NCI-H2107 (cell line): ENCODE results near the gene SLC6A20.

Source experiments
- DNase-seq: peaks from one replicate; lab custom pipeline; 2025; lab: John Stamatoyannopoulos, UW

SLC6A20 gene

GRCh38 chr3:45777746-45778386, 18.5 kb downstream of the SLC6A20 start:
- DNase-seq: no peak

DNA sequence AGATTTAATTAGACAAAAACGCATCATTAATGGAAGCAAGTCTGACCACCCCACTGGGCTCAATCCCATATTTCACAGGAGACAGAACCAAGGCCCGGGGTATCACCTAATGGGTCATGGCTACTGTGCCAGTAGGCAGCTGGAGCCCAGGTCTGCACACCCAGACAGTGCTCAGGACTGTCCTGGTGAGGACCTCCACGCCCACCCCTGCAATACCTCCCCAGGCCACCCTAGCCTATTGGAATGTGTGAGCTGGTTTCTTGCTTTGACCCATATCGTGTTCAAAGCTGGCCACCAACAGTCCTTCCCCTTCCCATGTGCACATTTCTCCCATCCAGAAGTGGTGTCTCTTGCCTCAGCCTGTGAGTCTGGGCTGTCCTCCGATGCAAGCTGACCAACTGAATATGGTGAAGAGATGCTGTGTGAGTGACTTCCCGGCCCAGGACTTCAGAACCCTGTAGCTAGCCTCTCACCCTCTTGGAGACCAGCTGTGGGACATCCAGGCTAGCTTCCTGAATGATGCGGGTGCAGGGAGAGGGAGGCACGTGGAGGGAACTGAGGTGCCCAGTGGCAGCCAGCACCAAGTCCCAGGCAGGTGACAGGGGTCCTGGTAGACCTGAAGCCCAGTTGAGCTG, 19.1 kb downstream of the SLC6A20 start:
- DNase-seq: no peak

GRCh38 chr3:45776611-45777010, 19.7 kb downstream of the SLC6A20 start:
- no peak for DNase-seq

GRCh38 chr3:45776301-45776595, 20.1 kb downstream of the SLC6A20 start:
- DNase-seq: no peak

DNA sequence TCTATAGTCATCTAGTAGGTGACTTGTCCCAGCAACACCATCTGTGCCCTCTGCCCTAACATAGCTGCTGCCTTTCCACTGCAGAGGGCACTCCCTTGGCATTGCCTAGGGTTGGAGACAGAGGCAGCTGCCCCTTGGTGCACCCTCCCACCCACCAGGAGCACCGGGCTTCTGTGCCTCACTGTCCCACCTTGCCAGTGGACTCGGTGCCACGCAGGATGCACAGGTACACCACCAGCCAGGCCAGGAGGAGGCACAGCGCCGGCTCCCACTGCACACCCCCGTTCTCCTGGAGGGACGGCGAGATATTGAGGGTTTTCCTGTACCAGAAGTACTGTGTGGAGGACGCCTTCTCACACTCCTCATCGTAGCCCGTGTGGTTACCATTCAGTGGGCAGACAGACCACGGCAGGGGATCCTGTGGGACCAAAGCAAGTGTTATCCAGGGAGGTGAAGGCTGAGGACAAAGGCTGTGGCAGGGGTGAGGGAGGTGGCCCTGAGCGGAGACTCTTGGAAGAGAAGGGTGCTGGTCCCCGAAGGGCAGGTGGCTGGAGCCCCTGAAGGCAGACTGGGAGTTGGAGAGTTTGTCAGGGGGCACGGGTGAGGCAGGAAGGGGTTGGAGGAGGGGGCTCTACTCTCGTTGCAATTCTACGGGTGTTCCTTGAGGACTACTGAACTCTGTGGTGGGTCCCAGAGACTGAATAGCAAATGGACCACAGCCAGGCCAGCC, 20.6 kb downstream of the SLC6A20 start:
- DNase-seq: no peak

- no peak for DNase-seq
Observed at GRCh38 chr3:45774581-45775521, 21.5 kb downstream of the SLC6A20 start.

DNA sequence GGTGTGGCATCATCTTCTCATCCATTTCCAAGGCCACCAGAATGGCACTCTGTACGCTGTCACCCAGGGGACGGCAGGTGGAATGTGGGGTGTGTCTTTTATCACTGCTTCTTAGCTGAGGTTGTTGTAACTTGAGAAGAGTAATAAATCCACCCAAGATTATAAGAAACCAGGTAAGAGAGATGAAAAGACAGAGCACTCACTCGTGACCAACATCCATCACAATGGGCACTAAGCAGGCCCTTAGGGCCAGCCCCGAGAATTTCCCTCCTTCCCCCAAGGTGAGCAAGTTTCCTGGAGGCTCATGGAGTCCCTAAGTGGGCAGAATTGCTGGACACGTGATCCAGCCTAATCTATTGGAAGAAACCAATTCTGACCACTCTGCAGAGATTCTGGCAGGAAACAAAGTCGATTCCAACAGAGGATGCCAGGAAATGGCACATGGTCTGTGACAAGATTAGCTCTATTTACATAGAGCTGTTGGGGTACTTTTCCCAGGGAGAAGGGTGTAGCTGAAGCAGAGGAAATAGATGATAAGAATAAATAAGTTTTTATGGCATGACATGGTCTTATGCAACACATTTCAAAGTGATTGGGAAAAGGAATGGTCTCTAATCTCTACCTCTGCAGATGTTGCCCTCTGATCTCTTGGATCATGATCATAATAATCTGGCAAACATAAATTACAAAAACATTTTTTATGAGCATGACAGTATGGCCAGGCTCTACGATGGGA, 22.5 kb downstream of the SLC6A20 start:
- no peak for DNase-seq

DNA sequence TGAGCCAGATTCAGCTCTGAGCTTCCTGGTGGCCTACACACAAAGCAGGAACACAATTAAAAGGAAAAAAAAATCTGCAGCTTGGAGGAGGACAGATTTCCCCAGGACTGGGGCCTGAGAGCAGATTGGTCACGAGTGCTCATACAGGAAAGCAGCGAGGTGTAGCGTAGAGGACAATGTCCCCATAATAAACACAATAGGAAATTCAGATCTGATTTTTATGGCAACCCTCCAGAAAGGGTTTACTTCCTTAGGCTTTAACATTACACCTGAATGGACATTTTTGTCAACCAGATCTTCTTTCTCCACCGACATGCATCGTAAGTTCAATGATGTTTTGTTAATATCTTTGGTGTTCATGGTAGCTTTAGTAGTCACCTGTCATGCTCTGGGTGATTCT, 23.3 kb downstream of the SLC6A20 start:
- DNase-seq: no peak

DNA sequence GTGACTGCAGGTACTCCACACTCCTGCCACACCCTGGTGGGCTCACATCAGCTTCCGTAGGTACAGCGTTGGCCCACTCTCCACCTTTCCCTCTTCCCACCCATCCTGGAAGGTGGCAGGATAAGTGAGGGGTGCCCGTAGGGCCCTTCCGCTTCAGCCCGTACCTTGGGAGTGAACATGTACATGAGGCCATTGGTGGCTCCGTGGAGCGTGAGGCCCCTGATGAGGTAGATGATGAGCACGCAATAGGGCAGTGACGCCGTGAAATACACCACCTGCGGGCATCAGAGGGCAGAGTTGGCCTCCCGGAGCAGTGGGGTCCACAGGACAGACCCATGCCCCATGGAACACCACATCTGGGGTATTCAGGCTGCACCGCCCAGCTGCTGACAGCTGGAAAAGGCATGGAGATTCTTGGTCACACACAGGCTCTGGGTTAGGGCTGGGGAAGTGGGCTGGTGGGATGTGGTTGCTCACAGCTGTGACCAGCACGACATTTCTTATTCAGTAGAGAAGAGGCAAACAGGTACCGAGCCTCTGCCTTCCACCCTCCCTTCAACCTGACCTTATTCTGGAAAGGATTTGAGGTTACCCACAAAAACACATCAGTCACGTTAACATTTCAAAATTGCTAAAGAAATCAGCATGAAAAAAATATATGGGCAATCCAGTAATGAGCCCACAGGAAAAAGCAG, 23.8 kb downstream of the SLC6A20 start:
- no peak for DNase-seq

DNA sequence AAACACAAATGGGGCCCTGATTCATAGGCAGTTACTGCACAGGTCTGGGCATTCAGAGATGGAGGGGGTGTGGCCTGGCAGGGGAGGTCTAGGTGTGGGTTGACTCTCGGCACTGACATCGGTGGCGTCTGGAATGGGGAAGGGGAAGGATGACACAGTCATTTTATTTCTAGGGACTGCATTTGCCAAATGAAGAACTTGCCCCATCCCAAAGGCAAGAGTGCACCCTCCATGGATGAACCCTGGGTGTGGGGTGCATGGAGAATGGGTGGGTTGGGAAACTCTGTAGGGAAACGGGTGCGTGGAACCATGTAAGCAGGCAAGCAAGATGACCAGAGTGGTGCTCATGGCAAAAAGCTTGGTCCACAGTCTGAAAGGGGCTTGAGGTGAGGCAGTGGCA, 24.5 kb downstream of the SLC6A20 start:
- DNase-seq: no peak

DNA sequence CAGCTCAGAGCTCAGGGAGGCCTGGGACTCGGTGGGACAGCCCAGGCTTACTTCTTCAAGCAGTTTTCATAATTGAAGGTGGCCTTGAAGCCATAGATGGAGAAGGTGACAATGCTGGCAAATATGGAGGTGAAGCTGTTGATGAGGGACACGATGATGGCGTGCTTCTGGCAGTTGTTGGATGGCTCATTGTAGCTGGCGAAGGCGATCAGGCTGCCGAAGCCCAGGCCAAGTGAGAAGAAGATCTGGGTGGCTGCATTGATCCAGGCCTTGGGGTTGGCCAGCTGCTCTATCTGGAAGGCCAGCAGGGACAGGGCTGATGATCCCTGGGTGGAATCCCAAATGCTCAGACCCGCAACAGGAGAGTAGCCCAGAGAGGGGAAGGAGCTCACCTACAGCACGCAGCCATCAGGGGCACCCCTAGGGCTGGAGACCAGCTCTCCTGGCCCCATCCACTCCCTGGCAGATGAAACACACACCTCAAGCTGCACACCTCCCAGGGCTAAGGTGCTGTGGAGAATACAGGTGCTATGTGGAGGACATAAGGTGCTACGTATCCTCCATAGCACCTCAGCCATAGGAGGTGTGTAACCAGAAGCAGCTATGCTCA, 25.1 kb downstream of the SLC6A20 start:
- DNase-seq: no peak

- no peak for DNase-seq
Observed at GRCh38 chr3:45765958-45766357, 30.4 kb downstream of the SLC6A20 start.

DNA sequence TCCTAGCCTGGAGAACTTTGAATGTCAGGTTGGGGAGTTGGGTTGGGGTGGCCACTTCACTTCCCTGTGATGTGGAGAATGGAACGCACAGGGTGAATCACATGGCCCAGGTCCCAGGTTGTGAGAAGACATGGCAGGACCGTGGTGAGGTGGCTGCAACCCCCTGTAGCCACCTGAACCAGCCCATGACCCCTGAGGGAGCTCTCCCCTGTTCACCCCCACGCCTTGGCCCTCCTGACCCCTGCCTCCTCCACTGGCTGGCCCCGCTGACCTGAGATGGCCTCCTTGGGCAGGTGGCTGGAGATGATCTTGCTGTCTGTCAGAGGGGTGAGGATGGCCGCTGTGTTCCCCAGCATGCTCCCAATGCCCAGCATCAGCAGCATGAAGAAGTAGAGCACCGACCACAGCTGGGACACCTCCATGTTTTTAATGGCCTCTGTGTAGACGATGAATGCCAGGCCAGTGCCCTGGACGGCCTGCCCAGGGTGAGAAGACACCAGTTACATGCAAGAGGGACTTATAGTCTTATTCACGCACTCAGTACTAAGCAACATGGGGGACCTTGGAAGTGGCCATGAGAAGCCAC, 31.0 kb downstream of the SLC6A20 start:
- no peak for DNase-seq

GRCh38 chr3:45763303-45763675, 33.0 kb downstream of the SLC6A20 start:
- no peak for DNase-seq

DNA sequence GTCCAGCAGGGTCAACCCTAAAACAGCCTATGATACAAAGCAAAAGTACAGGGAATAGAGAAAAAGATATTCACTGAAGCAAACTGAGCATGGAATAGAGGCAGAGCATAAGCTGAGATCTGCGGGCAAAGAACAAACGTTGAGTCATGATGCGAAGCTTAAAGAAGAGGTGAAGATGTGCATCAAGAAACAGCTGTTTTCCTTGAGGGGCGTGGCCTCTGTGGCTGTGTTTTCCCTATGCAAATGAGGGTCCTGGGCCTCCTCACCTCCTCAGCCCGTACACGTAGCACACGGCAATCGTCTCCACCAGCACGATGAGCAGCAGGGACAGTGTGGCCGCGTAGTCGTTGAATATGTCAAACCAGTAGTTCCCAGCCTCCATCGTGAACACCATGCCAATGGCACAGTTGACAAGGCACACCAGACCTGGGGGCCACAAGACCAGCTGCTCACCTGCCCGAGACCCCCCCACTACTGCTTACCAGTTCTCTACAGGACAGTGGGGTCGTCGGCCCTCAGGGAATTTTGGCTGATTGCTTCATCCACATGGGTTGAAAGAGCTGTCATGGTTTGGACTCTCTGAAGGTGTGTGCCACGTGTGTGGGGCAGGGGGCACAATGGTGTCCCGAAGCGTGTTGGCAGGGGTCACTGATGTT, 33.6 kb downstream of the SLC6A20 start:
- DNase-seq: no peak

GRCh38 chr3:45761831-45762230, 34.5 kb downstream of the SLC6A20 start:
- no peak for DNase-seq

DNA sequence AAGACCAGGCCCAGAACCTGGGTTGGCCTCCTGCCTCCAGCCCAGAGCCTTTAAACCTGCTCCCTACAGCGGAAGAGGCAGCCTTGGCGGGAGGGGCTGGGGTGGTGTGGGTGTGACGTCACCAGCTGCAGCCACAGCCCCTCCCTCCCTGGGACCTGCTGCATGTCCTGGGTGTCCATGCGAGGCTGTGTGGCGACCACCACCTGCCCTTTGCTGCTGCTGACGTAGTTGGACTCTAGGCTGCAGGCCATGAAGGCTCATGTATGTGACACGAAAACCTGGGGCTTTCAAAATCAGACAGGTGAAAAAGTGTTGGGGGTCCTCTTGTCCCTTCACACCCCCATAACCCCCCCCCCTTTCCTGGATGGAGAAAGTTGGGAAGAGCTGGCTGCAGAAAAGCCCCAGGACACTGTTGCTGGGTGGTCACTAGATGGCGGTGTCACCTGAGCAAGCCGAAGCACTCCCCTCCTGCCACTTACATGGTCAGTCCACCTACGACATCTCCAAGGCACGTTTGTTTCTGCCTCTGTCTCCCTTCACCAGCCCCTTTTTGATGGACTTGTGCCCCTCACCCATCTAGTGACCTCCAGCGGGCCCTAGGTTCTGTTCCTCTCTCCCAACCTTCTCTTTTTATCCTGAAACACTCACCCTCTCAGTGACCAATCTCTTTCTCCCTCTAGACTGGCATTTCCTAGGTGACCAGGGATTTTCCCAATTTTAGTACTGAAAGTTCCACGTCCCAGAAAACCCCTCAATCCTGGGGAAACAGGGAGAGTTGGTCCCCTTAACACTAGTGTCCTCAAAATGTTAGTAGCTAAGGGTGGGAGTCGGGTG, 35.2 kb downstream of the SLC6A20 start:
- DNase-seq: peak; percentile 12

- DNase-seq: no peak
Observed at GRCh38 chr3:45759851-45760250, 36.5 kb downstream of the SLC6A20 start.

DNA sequence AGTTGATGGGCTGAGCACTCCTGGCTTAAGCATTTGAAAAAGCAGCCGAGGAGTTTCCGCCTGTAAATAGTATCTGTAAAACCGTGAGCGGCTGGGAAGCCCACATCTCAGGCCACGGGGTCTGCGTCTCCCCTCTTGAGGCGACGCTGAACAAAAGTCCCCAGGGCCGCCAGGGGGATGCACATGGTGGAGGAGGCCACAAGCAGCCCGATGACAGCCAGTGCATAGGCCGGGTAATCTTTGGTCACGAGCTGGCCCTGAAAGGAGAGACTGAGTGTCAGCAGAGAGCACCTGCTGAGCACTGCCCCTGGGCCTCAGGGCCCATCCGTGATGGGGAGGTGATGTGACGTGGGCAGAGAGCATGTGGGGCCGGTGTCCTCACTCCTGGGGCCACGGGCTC, 37.5 kb downstream of the SLC6A20 start:
- no peak for DNase-seq
